Measurements from ENCODE around the gene POLR2M.

GRCh38 chr15:57696146-57696545 is 10.4 kb upstream of the POLR2M start:
- no peak for TF ChIP-seq EZH2 (IDR thresholded peaks at IDR 0.05; ENCODE audit: borderline replicate concordance, insufficient read depth, low read depth, low read length, poor library complexity, severe bottlenecking)
- TF ChIP-seq, protein P1, sequence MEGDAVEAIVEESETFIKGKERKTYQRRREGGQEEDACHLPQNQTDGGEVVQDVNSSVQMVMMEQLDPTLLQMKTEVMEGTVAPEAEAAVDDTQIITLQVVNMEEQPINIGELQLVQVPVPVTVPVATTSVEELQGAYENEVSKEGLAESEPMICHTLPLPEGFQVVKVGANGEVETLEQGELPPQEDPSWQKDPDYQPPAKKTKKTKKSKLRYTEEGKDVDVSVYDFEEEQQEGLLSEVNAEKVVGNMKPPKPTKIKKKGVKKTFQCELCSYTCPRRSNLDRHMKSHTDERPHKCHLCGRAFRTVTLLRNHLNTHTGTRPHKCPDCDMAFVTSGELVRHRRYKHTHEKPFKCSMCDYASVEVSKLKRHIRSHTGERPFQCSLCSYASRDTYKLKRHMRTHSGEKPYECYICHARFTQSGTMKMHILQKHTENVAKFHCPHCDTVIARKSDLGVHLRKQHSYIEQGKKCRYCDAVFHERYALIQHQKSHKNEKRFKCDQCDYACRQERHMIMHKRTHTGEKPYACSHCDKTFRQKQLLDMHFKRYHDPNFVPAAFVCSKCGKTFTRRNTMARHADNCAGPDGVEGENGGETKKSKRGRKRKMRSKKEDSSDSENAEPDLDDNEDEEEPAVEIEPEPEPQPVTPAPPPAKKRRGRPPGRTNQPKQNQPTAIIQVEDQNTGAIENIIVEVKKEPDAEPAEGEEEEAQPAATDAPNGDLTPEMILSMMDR (IDR thresholded peaks at IDR 0.05) = no peak

All from B cell (primary cell).